ENCODE measurements around the gene FBXO38. TPM values are rescaled to one million over a fixed set of nuclear protein-coding genes. Genes with fewer than 3 reads are reported as not detected.
A peak's percentile ranks its signal among the peaks of the same experiment; 100 is the strongest.

FBXO38 gene
- total and polyA plus RNA-seq, 9 donors: 21.0 to 30.8 (median 25.0) TPM

GRCh38 chr5:148384380-148384737, 601 bp downstream of the FBXO38 start:
- WGBS (ENCODE audit: insufficient coverage): 0% methylated on average over 1 of the region's 6 CpGs
- Histone ChIP-seq H3K4me1 (ENCODE audit: control insufficient read depth, insufficient read depth, low read length) (peaks cover 8% of the 10 kb centered on the region), H3K4me3 (ENCODE audit: low read length) (peak overlapping the region; percentile 96), H3K9me3 (replicated peaks; ENCODE audit: control insufficient read depth, low read depth, low read length) (no peaks in the 10 kb centered on the region), H3K27me3 (ENCODE audit: control insufficient read depth, insufficient read depth, low read length) (no peaks in the 10 kb centered on the region), H3K36me3 (ENCODE audit: control insufficient read depth, insufficient read depth, low read length) (peaks cover 8% of the 10 kb centered on the region), H3K27ac (ENCODE audit: low read length) (peak overlapping the region; percentile 95)
- no peak for DNase-seq

DNA sequence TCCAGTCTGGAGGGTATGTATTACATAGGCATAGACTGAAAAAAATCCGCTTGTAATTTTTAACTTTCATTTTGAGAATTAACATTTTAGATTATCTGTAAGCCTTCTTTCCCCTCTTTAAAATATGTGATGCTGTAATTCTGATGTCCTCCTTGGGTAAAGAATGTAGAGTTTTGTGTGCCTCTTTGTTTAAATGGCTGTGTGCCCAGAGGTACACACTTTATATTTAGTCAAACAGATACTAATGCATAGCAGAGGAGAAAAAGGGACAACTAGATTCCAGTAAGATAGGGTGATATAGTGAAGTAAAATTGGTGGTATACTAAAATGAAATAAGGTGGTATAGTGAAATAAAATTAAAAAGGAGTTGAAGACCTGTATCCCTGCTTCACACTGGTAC, 1.3 kb downstream of the FBXO38 start:
- no peak for DNase-seq
- Histone ChIP-seq H3K27me3 (ENCODE audit: control insufficient read depth, insufficient read depth, low read length) (no peaks in the 10 kb centered on the region), H3K27ac (ENCODE audit: low read length) (no peak overlapping the region), H3K4me1 (ENCODE audit: control insufficient read depth, insufficient read depth, low read length) (peaks cover 8% of the 10 kb centered on the region), H3K36me3 (ENCODE audit: control insufficient read depth, insufficient read depth, low read length) (peaks cover 8% of the 10 kb centered on the region), H3K9me3 (replicated peaks; ENCODE audit: control insufficient read depth, low read depth, low read length) (no peaks in the 10 kb centered on the region), H3K4me3 (ENCODE audit: low read length) (no peak overlapping the region)
- WGBS (ENCODE audit: insufficient coverage): no CpG with 5 or more reads among the region's 1 CpG

DNA sequence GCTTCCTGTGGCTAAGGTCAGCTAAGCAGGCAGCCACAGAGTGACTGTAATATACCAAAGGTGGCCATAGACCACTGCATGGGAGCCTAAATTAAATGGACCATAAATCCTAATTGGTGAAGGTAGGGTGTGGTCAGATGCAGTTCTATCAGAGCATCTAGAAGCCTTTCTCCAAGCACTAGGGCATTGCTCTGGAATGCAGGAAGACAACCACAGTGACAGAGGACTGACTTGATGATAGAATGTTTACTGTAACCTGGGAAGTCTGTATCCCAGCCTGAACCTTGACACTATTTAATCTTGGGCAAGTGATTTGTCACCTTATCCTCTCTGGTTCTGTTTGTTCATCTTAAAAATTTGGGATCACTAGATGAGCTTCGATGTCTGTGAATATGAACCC, 2.3 kb downstream of the FBXO38 start:
- H3K27ac ChIP-seq (ENCODE audit: low read length): no peak overlapping the region
- no peaks in the 10 kb centered on the region for H3K27me3 ChIP-seq (ENCODE audit: control insufficient read depth, insufficient read depth, low read length)
- peaks cover 8% of the 10 kb centered on the region for H3K4me1 ChIP-seq (ENCODE audit: control insufficient read depth, insufficient read depth, low read length)
- H3K9me3 ChIP-seq (replicated peaks; ENCODE audit: control insufficient read depth, low read depth, low read length): no peaks in the 10 kb centered on the region
- WGBS (ENCODE audit: insufficient coverage): 89% methylated on average over 1 of the region's 1 CpG
- DNase-seq: no peak
- peaks cover 8% of the 10 kb centered on the region for H3K36me3 ChIP-seq (ENCODE audit: control insufficient read depth, insufficient read depth, low read length)
- H3K4me3 ChIP-seq (ENCODE audit: low read length): no peak overlapping the region

DNA sequence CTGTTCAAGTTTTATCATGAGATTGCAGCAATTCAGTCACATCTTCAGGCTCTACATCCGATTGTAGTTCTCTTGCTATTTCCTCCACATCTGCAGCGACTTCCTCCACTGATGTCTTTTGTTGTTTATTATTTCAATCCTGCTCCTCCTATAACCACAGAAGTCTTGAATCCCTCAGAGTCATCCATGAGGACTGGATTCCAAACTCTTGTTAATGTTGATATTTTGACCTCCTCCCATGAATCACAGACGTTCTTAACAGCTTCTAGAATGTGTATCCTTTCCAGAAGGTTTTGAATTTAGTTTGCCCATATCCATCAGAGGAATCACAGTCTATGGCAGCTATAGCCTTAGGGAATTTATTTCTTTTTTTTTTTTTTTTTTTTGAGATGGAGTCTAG, 3.6 kb downstream of the FBXO38 start:
- Histone ChIP-seq H3K4me3 (ENCODE audit: low read length) (no peak overlapping the region), H3K9me3 (replicated peaks; ENCODE audit: control insufficient read depth, low read depth, low read length) (no peaks in the 10 kb centered on the region), H3K4me1 (ENCODE audit: control insufficient read depth, insufficient read depth, low read length) (peaks cover 8% of the 10 kb centered on the region), H3K36me3 (ENCODE audit: control insufficient read depth, insufficient read depth, low read length) (peaks cover 8% of the 10 kb centered on the region), H3K27ac (ENCODE audit: low read length) (no peak overlapping the region), H3K27me3 (ENCODE audit: control insufficient read depth, insufficient read depth, low read length) (no peaks in the 10 kb centered on the region)
- DNase-seq: no peak
- WGBS (ENCODE audit: insufficient coverage): no CpG with 5 or more reads among the region's 3 CpGs

GRCh38 chr5:148388696-148389095, 4.9 kb downstream of the FBXO38 start:
- Histone ChIP-seq H3K4me1 (ENCODE audit: control insufficient read depth, insufficient read depth, low read length) (peaks cover 8% of the 10 kb centered on the region), H3K27me3 (ENCODE audit: control insufficient read depth, insufficient read depth, low read length) (no peaks in the 10 kb centered on the region), H3K4me3 (ENCODE audit: low read length) (no peak overlapping the region), H3K9me3 (replicated peaks; ENCODE audit: control insufficient read depth, low read depth, low read length) (no peaks in the 10 kb centered on the region), H3K27ac (ENCODE audit: low read length) (no peak overlapping the region), H3K36me3 (ENCODE audit: control insufficient read depth, insufficient read depth, low read length) (peaks cover 8% of the 10 kb centered on the region)
- DNase-seq: no peak
- WGBS (ENCODE audit: insufficient coverage): no CpG with 5 or more reads among the region's 1 CpG

DNA sequence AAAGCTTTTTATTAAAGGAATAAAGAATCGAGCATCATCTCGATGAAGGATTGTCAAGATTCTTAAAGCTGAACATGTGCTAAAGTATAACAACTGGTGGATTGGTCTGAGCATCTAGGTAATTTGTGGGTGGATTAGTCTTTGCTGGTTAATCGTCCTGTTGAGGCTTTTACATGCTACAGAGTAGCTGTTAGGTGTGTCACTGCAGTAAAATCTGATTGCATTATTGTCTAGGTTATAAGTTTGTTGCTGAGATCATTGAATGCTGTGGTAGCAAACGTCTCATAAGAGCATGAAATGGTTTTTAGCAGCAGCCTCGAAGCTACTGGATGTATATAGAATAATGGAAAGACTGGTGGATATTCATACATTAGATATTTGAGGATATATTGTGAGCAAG, 7.2 kb downstream of the FBXO38 start:
- WGBS (ENCODE audit: insufficient coverage): 81% methylated on average over 5 of the region's 5 CpGs
- H3K27ac ChIP-seq (ENCODE audit: low read length): no peak overlapping the region
- no peak for DNase-seq
- no peaks in the 10 kb centered on the region for H3K27me3 ChIP-seq (ENCODE audit: control insufficient read depth, insufficient read depth, low read length)
- peaks cover 12% of the 10 kb centered on the region for H3K36me3 ChIP-seq (ENCODE audit: control insufficient read depth, insufficient read depth, low read length)
- no peaks in the 10 kb centered on the region for H3K4me1 ChIP-seq (ENCODE audit: control insufficient read depth, insufficient read depth, low read length)
- H3K4me3 ChIP-seq (ENCODE audit: low read length): no peak overlapping the region
- no peaks in the 10 kb centered on the region for H3K9me3 ChIP-seq (replicated peaks; ENCODE audit: control insufficient read depth, low read depth, low read length)

- Histone ChIP-seq H3K36me3 (ENCODE audit: control insufficient read depth, insufficient read depth, low read length) (peaks cover 12% of the 10 kb centered on the region), H3K4me1 (ENCODE audit: control insufficient read depth, insufficient read depth, low read length) (no peaks in the 10 kb centered on the region), H3K27ac (ENCODE audit: low read length) (no peak overlapping the region), H3K9me3 (replicated peaks; ENCODE audit: control insufficient read depth, low read depth, low read length) (no peaks in the 10 kb centered on the region), H3K27me3 (ENCODE audit: control insufficient read depth, insufficient read depth, low read length) (no peaks in the 10 kb centered on the region), H3K4me3 (ENCODE audit: low read length) (no peak overlapping the region)
- no CpG with 5 or more reads among the region's 1 CpG for WGBS (ENCODE audit: insufficient coverage)
- DNase-seq: no peak
Observed at GRCh38 chr5:148391422-148391821, 7.7 kb downstream of the FBXO38 start.

- WGBS (ENCODE audit: insufficient coverage): 70% methylated on average over 2 of the region's 3 CpGs
- no peak overlapping the region for H3K27ac ChIP-seq (ENCODE audit: low read length)
- peaks cover 9% of the 10 kb centered on the region for H3K36me3 ChIP-seq (ENCODE audit: control insufficient read depth, insufficient read depth, low read length)
- DNase-seq: no peak
- no peaks in the 10 kb centered on the region for H3K27me3 ChIP-seq (ENCODE audit: control insufficient read depth, insufficient read depth, low read length)
- H3K4me3 ChIP-seq (ENCODE audit: low read length): no peak overlapping the region
- no peaks in the 10 kb centered on the region for H3K9me3 ChIP-seq (replicated peaks; ENCODE audit: control insufficient read depth, low read depth, low read length)
- H3K4me1 ChIP-seq (ENCODE audit: control insufficient read depth, insufficient read depth, low read length): no peaks in the 10 kb centered on the region
Observed at GRCh38 chr5:148393390-148393741, 9.6 kb downstream of the FBXO38 start.

DNA sequence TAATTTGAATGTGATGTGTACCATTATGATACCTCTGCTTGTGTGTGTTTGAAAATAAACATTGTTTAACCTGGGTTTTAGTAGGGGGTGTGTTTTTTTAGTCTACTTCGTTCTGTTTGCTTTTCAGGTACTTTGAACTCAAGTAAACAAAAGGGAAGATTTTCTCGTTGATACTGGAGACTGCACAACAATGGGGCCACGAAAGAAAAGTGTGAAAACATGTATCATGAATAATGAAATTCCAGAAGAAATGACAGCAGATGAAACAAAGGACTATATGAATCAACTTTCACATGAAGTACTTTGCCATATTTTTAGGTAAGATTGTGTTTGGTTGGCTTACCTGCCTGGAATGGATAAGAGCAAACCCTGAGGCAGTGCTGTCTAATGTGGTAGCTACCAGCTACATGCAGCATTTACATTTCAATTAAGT, 10.8 kb downstream of the FBXO38 start:
- Histone ChIP-seq H3K4me3 (ENCODE audit: low read length) (no peak overlapping the region), H3K27me3 (ENCODE audit: control insufficient read depth, insufficient read depth, low read length) (no peaks in the 10 kb centered on the region), H3K4me1 (ENCODE audit: control insufficient read depth, insufficient read depth, low read length) (no peaks in the 10 kb centered on the region), H3K36me3 (ENCODE audit: control insufficient read depth, insufficient read depth, low read length) (peaks cover 12% of the 10 kb centered on the region), H3K27ac (ENCODE audit: low read length) (no peak overlapping the region), H3K9me3 (replicated peaks; ENCODE audit: control insufficient read depth, low read depth, low read length) (no peaks in the 10 kb centered on the region)
- no peak for DNase-seq
- WGBS (ENCODE audit: insufficient coverage): no CpG with 5 or more reads among the region's 3 CpGs

DNA sequence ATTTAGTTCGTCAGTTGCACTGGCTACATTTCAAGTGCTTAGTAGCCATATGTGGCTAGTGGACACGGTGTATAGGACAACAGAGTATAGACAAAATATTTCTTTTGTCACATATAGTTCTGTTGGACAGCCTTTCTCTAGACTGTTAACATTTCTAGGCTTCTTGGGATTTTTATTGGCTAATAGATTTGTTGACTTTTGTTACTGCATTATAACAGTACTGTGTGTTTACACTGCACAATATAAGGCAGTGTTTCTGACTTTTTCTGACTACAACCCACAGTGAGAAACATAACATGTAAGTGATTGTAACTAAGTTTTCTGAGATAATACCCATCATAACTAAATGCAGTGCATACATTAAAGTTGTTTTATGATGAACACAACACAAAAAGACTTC, 11.3 kb downstream of the FBXO38 start:
- H3K36me3 ChIP-seq (ENCODE audit: control insufficient read depth, insufficient read depth, low read length): peaks cover 14% of the 10 kb centered on the region
- no peak overlapping the region for H3K27ac ChIP-seq (ENCODE audit: low read length)
- no peak for DNase-seq
- no peaks in the 10 kb centered on the region for H3K27me3 ChIP-seq (ENCODE audit: control insufficient read depth, insufficient read depth, low read length)
- no peak overlapping the region for H3K4me3 ChIP-seq (ENCODE audit: low read length)
- no peaks in the 10 kb centered on the region for H3K4me1 ChIP-seq (ENCODE audit: control insufficient read depth, insufficient read depth, low read length)
- WGBS (ENCODE audit: insufficient coverage): no CpG with 5 or more reads among the region's 2 CpGs
- no peaks in the 10 kb centered on the region for H3K9me3 ChIP-seq (replicated peaks; ENCODE audit: control insufficient read depth, low read depth, low read length)

- H3K4me3 ChIP-seq (ENCODE audit: low read length): no peak overlapping the region
- H3K27ac ChIP-seq (ENCODE audit: low read length): no peak overlapping the region
- H3K9me3 ChIP-seq (replicated peaks; ENCODE audit: control insufficient read depth, low read depth, low read length): no peaks in the 10 kb centered on the region
- no peak for DNase-seq
- no peaks in the 10 kb centered on the region for H3K4me1 ChIP-seq (ENCODE audit: control insufficient read depth, insufficient read depth, low read length)
- peaks cover 25% of the 10 kb centered on the region for H3K36me3 ChIP-seq (ENCODE audit: control insufficient read depth, insufficient read depth, low read length)
- 100% methylated on average over 1 of the region's 3 CpGs for WGBS (ENCODE audit: insufficient coverage)
- H3K27me3 ChIP-seq (ENCODE audit: control insufficient read depth, insufficient read depth, low read length): no peaks in the 10 kb centered on the region
Observed at GRCh38 chr5:148397968-148398595, 14.3 kb downstream of the FBXO38 start.

Data from muscle of leg (tissue), 11 donors.